GM12873 (cell line): ENCODE measurements around the gene GTF3C4.

Experiments
- TF ChIP-seq, protein P1 (sequence below): IDR thresholded peaks from 2 replicates; pipeline ENCODE4 v1.5.1; 2012; ENCODE audit warnings: low read depth, mild to moderate bottlenecking, moderate library complexity, low read length, control low read depth; ENCODE audit not compliant: insufficient read depth; ENCODE audit errors: missing control alignments

The GTF3C4 gene, protein sequence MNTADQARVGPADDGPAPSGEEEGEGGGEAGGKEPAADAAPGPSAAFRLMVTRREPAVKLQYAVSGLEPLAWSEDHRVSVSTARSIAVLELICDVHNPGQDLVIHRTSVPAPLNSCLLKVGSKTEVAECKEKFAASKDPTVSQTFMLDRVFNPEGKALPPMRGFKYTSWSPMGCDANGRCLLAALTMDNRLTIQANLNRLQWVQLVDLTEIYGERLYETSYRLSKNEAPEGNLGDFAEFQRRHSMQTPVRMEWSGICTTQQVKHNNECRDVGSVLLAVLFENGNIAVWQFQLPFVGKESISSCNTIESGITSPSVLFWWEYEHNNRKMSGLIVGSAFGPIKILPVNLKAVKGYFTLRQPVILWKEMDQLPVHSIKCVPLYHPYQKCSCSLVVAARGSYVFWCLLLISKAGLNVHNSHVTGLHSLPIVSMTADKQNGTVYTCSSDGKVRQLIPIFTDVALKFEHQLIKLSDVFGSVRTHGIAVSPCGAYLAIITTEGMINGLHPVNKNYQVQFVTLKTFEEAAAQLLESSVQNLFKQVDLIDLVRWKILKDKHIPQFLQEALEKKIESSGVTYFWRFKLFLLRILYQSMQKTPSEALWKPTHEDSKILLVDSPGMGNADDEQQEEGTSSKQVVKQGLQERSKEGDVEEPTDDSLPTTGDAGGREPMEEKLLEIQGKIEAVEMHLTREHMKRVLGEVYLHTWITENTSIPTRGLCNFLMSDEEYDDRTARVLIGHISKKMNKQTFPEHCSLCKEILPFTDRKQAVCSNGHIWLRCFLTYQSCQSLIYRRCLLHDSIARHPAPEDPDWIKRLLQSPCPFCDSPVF

GRCh38 chr9:132670457-132671391 is at the start of gene GTF3C4:
Gene GTF3C4 (plus strand): TSS chr9:132670464. CDS start chr9:132670599, 135 bp downstream.
- TF ChIP-seq, protein P1, sequence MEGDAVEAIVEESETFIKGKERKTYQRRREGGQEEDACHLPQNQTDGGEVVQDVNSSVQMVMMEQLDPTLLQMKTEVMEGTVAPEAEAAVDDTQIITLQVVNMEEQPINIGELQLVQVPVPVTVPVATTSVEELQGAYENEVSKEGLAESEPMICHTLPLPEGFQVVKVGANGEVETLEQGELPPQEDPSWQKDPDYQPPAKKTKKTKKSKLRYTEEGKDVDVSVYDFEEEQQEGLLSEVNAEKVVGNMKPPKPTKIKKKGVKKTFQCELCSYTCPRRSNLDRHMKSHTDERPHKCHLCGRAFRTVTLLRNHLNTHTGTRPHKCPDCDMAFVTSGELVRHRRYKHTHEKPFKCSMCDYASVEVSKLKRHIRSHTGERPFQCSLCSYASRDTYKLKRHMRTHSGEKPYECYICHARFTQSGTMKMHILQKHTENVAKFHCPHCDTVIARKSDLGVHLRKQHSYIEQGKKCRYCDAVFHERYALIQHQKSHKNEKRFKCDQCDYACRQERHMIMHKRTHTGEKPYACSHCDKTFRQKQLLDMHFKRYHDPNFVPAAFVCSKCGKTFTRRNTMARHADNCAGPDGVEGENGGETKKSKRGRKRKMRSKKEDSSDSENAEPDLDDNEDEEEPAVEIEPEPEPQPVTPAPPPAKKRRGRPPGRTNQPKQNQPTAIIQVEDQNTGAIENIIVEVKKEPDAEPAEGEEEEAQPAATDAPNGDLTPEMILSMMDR = no peak

- TF ChIP-seq, protein P1 = no peak
These were observed 48.1 kb upstream of the GTF3C4 start for GRCh38 chr9:132622159-132622558.

DNA sequence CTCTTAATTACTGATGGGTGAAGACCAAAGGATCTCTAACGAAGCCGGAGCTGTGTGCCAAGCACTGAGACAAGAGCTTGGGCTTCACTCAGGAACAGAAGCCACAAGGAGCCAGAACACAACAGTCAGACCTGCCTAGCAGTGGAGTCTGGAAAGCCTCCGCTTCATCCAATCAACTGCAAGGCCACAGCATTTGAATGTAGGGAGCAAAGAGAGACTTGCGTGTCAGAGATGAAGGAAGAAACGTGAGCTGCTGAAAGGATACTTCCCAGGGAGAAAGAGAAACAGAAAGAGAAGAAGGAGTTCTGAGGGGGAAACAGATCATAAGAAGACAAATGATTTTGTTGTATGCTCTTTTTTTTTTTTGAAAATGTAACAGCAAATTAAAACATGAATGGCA is 44.0 kb upstream of the GTF3C4 start:
- TF ChIP-seq, protein P1 = no peak

- TF ChIP-seq, protein P1 = no peak
These were observed 43.2 kb upstream of the GTF3C4 start for GRCh38 chr9:132627106-132627505.

DNA sequence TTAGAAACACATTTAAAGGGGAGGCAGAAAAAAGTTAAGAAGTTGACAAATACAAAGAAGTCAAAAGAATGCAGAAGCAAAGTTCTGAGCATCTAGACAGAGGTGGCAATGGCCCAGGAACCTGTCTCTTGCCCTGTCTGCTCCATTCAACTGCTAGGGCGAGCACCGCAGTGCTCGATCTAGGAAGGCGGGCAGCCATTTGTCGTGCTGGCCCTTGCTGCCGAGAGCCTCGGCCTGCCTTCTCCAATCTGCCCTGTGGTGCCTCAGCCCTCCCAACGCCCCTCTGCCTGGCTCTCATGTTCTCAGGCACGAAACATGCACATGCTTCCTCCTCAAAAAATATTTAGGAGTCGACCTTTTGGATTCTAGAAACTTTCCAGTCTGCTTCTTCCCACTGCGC is 42.7 kb upstream of the GTF3C4 start:
- TF ChIP-seq, protein P1 = no peak

DNA sequence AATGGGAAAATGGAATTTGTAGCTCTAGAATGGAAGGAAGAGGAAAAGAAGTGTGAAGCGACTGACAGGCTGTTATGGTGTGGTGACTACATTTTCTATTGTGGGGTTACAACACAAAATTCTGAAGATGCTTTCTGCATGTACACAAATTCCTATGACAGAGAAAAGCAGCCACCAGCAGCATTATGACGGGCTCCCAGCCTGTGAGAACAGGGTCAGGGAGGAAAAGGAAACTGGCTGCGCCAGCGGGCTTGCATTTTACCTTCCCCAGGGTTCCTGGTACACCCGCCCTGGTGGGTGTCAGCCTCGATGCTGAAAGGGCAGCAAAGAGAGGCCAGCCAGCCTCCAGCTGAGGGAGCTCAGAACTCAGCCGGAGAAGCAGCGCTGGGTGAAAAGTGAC is 41.5 kb upstream of the GTF3C4 start:
- TF ChIP-seq, protein P1 = no peak

DNA sequence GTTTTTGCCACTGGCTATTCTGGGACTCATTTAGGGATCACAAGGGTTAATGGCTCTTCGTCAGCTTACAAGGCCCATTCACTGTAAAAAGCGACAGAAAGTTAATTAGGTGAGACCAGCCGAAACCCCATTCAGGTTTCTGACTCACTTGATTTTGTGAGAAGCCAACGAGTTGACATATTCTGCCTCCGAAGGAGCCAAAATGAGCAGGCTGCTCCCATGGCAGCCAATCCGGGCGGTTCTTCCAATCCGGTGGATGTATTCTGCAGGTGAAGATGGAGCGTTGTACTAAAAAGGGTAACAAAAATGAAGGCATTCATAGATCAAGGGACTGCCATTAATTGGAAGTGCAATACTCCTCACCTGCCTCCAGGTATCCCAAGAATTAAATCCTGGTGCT is 40.1 kb upstream of the GTF3C4 start:
- TF ChIP-seq, protein P1 = no peak
